GM19240 (cell line): Measurements from ENCODE around the gene SPECC1L.

Experiments used
- DNase-seq: peaks from one replicate; pipeline ENCODE4 v3.0.0; 2011; ENCODE audit warnings: low spot score; ENCODE audit not compliant: insufficient read length

Gene SPECC1L

GRCh38 chr22:24427500-24428164, 157.0 kb downstream of the SPECC1L start, which contains the start of gene ADORA2A:
ADORA2A (plus strand) TSS chr22:24427599; CDS start chr22:24433405, 5,806 bp downstream.
- peak; percentile 61 for DNase-seq

- no peak for DNase-seq
Measured at GRCh38 chr22:24428751-24429410, 158.2 kb downstream of the SPECC1L start.

- DNase-seq: no peak
Measured at GRCh38 chr22:24429411-24430365, 159.1 kb downstream of the SPECC1L start.

DNA sequence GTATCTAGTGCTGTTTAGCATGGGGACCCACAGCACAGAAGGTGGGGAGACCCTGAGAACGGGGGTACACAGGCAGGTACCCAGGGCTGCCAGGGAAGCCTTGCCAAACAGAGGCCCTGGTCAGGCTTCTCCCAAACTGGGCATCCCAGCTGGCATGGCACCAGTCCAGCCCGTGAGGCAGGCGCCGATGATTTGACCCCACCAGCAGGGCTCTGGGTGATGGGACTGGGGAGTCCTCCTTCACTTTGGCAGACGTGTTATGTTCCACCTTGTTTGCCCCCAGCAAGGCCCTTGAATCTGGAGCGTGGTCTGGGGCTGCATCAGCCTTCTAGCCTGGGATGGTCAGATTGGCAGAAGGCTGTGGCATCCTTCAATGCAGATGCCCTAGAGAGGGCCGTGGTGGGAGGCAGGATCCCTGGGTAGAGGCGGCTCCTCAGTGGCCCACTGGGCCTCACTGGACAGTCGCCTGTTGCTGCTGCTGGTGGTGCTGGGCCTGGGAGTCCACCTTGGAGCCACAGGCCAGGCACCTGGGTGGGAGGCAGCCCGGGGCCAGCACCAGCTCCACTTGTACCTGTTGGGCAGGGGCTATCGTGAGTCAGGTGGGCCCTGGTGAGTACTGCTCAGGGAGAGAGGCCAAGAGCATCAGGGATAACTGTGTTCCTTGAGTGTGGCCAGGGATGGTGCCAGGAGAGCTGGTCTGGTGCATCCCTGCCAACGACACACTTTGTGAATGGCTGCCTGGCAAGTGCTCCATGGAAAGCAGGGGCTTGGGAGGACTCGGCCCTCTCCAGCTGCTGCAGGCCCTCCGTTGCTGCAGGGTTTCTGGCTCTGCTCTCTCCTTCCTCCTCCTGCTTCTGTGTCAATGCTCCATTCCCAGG, 160.0 kb downstream of the SPECC1L start:
- DNase-seq: no peak

GRCh38 chr22:24431309-24432034, 160.8 kb downstream of the SPECC1L start:
- DNase-seq: no peak

DNA sequence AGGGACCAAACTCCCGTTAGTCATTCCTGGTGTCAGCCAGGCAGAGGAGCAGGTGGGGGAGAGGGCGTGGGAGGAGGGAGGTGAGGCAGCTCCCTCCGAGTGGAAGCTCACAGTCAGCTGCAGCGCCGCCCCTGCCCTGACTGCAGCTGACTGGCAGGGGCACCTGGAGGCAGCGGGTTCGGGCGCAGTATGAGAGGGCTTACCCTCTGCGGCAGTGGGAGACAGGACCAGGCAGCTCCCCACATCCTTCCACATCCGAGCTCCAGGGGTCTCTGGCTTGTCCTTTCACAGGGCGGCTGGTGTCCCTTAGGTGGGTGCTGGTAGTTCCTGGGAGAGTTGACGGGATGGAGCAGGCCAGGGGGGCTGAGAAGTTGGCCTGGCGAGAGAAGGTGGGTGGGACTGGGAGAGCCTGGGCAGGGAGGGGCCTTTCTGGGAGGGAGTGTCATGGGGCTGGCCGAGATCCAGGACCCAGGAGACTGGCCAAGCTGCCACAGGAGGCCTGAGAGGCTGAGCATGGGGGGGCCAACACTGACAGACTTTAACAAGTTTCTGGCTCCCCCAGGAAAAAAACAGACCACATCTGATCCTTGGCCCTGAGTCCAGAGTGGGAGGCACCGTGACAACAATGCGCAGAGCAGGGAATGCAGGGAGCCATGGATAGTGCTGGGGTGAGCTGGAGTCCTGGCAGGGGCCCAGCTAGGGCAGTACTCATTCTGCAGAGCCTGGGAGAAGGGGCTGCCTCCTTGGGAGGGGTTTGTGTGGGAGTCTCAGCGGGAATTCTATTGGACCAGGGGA, 161.6 kb downstream of the SPECC1L start:
- DNase-seq: no peak

DNA sequence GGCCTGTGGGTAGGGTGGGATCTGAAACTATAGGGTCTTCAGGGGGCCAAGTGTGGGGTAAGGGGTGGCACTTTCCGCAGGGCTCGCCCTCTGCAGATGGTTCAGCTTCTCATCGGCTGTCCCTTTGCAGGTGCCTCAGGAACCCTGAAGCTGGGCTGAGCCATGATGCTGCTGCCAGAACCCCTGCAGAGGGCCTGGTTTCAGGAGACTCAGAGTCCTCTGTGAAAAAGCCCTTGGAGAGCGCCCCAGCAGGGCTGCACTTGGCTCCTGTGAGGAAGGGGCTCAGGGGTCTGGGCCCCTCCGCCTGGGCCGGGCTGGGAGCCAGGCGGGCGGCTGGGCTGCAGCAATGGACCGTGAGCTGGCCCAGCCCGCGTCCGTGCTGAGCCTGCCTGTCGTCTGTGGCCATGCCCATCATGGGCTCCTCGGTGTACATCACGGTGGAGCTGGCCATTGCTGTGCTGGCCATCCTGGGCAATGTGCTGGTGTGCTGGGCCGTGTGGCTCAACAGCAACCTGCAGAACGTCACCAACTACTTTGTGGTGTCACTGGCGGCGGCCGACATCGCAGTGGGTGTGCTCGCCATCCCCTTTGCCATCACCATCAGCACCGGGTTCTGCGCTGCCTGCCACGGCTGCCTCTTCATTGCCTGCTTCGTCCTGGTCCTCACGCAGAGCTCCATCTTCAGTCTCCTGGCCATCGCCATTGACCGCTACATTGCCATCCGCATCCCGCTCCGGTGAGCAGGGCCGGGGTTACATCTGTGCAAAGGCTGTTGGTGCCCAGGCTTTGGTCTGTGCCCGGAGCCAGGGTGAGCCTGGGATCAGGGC, 162.6 kb downstream of the SPECC1L start:
- DNase-seq: no peak

GRCh38 chr22:24433828-24434470, 163.3 kb downstream of the SPECC1L start:
- peak; percentile 56 for DNase-seq

GRCh38 chr22:24434471-24435322, 164.1 kb downstream of the SPECC1L start:
- DNase-seq: peak; percentile 82

DNA sequence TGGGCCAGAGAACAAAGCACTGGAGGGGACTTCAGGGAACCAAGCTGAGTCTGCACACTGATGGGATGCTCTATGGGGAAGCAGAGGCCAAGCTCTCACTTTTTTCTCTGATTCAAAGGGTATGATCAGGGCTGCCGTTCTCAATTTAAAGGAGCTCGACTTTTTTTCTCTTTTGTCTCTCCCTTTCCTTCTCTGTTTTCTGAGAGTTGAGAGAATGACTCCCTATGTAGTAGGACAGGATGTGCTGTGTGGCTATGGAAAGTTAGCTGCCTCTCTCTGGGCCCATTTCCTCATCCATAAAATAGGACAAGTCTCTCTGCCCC, 164.7 kb downstream of the SPECC1L start:
- DNase-seq: no peak

GRCh38 chr22:24435861-24436371, 165.3 kb downstream of the SPECC1L start:
- no peak for DNase-seq

DNA sequence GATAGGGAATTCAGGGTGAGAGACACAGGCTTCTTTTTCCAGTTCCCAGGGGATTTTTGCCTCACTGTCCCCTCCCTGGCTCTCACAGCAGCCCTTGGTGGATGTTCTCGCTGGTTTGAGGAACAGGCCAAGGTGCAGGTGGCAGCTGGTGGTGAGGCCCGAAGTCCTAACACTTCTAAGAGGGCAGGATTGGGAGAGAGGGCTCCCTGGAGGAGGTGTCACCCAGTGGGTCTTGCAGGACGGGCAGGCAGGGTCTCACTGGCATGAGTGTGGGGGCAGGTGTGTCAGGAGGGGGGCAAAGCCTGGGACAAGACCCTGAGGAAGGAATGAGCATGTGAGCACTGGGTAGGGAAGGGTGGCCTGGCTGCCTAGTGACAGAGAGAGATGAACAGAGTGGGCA, 165.9 kb downstream of the SPECC1L start:
- no peak for DNase-seq

DNA sequence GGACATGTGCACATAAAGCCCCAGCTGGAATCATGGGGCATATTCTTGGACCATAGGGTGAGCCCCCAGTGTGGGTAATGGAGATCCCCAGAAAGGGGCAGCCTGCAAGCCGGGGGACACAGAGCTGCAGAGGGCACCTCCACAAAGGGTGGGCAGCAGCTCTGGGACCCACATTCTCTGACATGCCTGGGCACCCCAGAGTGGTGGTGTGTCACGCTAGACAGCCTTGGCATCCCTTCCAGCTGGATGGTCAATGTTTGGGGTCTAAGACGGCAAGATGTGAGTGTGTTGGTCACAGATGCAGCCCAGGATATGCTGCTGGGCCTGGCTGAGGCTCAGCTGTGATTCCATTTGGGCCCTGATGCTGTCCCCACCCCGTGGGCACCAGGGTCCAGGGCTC, 166.5 kb downstream of the SPECC1L start:
- no peak for DNase-seq

GRCh38 chr22:24437741-24438328, 167.2 kb downstream of the SPECC1L start:
- no peak for DNase-seq

DNA sequence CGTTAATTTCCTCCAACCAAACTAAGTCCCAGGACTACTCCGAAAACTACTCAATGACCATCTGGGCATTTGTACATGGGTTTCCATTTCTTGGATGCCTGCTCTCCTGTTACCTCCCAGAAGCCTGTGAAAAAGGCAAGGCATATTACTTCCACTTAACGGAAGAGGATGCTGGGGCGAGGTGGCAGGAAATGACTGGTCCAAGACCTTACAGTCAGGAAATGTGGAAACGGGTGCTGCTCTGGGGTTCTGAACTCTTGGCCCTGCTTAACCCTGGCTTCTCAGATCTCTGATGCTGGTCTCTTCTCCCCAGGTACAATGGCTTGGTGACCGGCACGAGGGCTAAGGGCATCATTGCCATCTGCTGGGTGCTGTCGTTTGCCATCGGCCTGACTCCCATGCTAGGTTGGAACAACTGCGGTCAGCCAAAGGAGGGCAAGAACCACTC, 169.7 kb downstream of the SPECC1L start:
- no peak for DNase-seq

- DNase-seq: no peak
Measured at GRCh38 chr22:24440718-24441405, 170.2 kb downstream of the SPECC1L start.
